ENCODE data around the gene SPATA25.

GRCh38 chr20:45887346-45887715 lies at the start of gene SPATA25:
- TF ChIP-seq YY1 (IDR thresholded peaks at IDR 0.05; ENCODE audit: insufficient read depth, insufficient read length) (no peak), ZNF274 (IDR thresholded peaks at IDR 0.05; ENCODE audit: low read depth, low read length) (no peak)

All from NT2/D1 (cell line).